HG02970 (cell line): ENCODE measurements around the gene MAU2.
"Not testable (repeated sequence)": the region's sequence is repeated elsewhere in the genome, so short reads cannot be mapped to it uniquely, and the experiment has no call there.

Source experiments
- ATAC-seq: cut with Tn5 transposase; IDR thresholded peaks from one replicate; pipeline ENCODE4 v1.9.1; 2021; ENCODE audit warnings: mild to moderate bottlenecking, moderate library complexity, moderate number of reproducible peaks; ENCODE audit not compliant: unreplicated experiment, low FRiP score

Gene MAU2

GRCh38 chr19:19343762-19344161 is 23.1 kb downstream of the MAU2 start:
- no peak for ATAC-seq

GRCh38 chr19:19345232-19345631 is 24.6 kb downstream of the MAU2 start:
- no peak for ATAC-seq

- ATAC-seq: no peak
Observed at GRCh38 chr19:19345970-19346369, 25.3 kb downstream of the MAU2 start.

- no peak for ATAC-seq
Observed at GRCh38 chr19:19347401-19348110, 26.9 kb downstream of the MAU2 start.

GRCh38 chr19:19348266-19348665 is 27.6 kb downstream of the MAU2 start:
- ATAC-seq: no peak

- ATAC-seq: no peak
Observed at GRCh38 chr19:19349365-19349764, 28.7 kb downstream of the MAU2 start.

GRCh38 chr19:19350756-19351155 is 30.1 kb downstream of the MAU2 start:
- not testable (repeated sequence) for ATAC-seq

GRCh38 chr19:19352823-19353222 is 32.2 kb downstream of the MAU2 start:
- ATAC-seq: no peak

GRCh38 chr19:19354007-19354406 is 33.4 kb downstream of the MAU2 start:
- ATAC-seq: no peak

- no peak for ATAC-seq
Observed at GRCh38 chr19:19354932-19355331, 34.3 kb downstream of the MAU2 start.

- ATAC-seq: no peak
Observed at GRCh38 chr19:19355606-19356139, 35.0 kb downstream of the MAU2 start.

- ATAC-seq: no peak
Observed at GRCh38 chr19:19356500-19356899, 35.9 kb downstream of the MAU2 start.

GRCh38 chr19:19356901-19357566 is 36.4 kb downstream of the MAU2 start:
- ATAC-seq: no peak

- ATAC-seq: no peak
Observed at GRCh38 chr19:19361075-19361594, 40.5 kb downstream of the MAU2 start.

- ATAC-seq: no peak
Observed at GRCh38 chr19:19362075-19362474, 41.4 kb downstream of the MAU2 start.

GRCh38 chr19:19366434-19367396 is 46.1 kb downstream of the MAU2 start:
- ATAC-seq: no peak

GRCh38 chr19:19368087-19368486 is 47.5 kb downstream of the MAU2 start:
- no peak for ATAC-seq

- ATAC-seq: no peak
Observed at GRCh38 chr19:19371059-19371458, 50.4 kb downstream of the MAU2 start.

- no peak for ATAC-seq
Observed at GRCh38 chr19:19372656-19373416, 52.2 kb downstream of the MAU2 start.

- ATAC-seq: no peak
Observed at GRCh38 chr19:19379527-19379926, 58.9 kb downstream of the MAU2 start.
